Breast epithelium (tissue), 3 donors: ENCODE data around the gene NOTUM.

Experiments
- CTCF ChIP-seq, 3 donors: fragments of 450-650 bp; IDR thresholded peaks; one replicate each; pipeline ENCODE4 v1.5.1; 2016 to 2017; ENCODE audit warnings: antibody characterized with exemption in 3 of 3, mild to moderate bottlenecking in 3 of 3, moderate library complexity in 3 of 3
- POLR2A ChIP-seq: fragments of 450-650 bp; IDR thresholded peaks from one replicate; pipeline ENCODE4 v1.6.1; 2016; ENCODE audit warnings: antibody characterized with exemption, mild to moderate bottlenecking, moderate library complexity
- POLR2AphosphoS5 ChIP-seq, 3 donors: sonication (generic); formaldehyde crosslinking; IDR thresholded peaks; one replicate each; pipeline ENCODE4 v1.6.1; 2017; ENCODE audit warnings: antibody characterized with exemption in 3 of 3

- TF ChIP-seq CTCF (IDR thresholded peaks at IDR 0.05) (no peak), POLR2A (no peak), POLR2AphosphoS5 (IDR thresholded peaks at IDR 0.05) (no peak)
These were observed 19.8 kb upstream of the NOTUM start for GRCh38 chr17:81980707-81981343.
